HG03095 (cell line): ENCODE results near the gene ENTPD6.
"Not testable (repeated sequence)": the region's sequence is repeated elsewhere in the genome, so short reads cannot be mapped to it uniquely, and the experiment has no call there.

ENCODE experiments used
- ATAC-seq: cut with Tn5 transposase; IDR thresholded peaks from one replicate; pipeline ENCODE4 v1.9.1; 2021; ENCODE audit warnings: moderate library complexity; ENCODE audit not compliant: unreplicated experiment

ENTPD6 gene

DNA sequence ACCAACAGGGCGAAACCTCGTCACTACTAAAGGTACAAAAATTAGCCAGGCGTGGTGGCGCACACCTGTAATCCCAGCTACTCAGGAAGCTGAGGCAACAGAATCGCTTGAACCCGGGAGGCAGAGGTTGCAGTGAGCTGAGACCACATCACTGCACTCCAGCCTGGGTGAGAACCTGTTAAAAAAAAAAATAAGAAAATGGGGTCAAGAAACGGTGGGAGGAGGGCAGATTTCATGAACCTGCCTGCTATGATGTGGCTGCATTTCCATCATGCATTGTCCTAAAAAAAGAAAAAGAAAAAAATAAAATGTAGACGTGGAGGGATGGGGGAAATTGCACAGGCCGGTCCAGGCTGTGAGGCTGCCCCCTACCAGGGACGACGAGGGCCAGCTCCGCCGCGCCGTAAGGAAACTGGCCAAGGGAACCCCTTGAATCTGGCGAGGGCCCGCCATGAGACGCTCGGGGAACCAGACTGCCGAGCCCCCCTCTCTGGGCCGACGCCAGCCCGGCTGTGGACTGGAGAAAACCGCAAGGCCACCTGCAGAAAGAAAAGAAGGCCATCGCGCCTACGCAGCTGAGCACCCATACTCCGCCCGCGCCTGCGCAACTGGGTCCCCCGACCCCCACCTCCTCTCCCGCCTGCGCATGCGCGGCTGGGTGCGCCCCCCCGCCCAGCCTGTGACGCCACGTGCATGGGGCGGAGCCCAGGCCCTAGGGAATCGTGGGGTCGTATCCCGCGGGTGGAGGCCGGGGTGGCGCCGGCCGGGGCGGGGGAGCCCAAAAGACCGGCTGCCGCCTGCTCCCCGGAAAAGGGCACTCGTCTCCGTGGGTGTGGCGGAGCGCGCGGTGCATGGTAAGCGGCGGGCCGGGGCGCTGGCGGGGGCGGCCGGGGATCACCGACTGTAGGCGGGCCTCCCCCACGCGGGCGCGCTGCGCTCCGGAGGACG lies at the start of gene ENTPD6:
ENTPD6 (plus strand) TSS at position 699 of the 948 bp plus-strand sequence. CDS start 10,825 bp downstream, outside the sequence.
- ATAC-seq: peak; percentile 69

GRCh38 chr20:25146976-25147375 lies 48.5 kb upstream of the ENTPD6 start:
- no peak for ATAC-seq

- no peak for ATAC-seq
Measured at GRCh38 chr20:25147716-25148115, 47.8 kb upstream of the ENTPD6 start.

DNA sequence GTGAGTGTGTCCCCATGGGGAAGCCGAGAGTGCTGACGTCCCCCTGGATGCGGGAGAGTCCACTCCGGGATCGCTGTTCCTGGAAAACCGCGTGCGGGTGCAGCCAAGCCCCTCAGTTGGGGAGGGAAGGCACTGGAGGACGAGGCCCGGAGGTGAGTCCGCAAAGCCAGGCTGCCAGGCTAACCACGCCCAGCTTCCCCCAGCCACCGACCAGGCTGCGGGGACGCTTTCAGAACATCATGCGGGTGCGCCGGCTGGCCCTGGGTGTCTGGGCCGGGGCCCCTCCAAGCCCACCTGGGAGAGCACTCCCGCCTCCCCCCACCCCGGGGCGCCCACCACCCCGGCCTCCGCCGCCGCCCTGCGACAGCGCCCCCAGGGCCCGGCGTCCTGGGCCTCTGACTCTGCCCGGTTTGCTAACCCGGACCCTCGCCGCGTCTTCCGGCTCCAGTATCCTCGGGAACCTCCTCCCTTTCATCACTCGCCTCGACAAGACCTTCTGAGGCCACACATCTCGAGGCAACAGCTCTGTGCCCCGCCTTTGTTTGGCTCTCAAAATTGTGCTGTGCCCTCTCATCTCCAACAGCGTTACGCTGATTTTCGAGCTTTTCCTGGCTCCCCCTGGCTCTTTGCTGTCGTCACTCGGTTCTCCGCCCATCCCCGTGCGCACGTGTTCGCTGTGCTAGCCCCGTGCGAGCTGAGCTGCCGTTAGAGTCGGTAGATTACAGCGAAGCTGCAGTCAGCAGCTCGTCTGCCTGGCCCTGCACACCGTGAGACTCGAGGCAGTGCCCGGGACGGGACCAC lies 47.1 kb upstream of the ENTPD6 start:
- ATAC-seq: no peak

GRCh38 chr20:25148982-25149846 lies 46.3 kb upstream of the ENTPD6 start:
- no peak for ATAC-seq

- ATAC-seq: no peak
Measured at GRCh38 chr20:25150016-25150415, 45.5 kb upstream of the ENTPD6 start.

DNA sequence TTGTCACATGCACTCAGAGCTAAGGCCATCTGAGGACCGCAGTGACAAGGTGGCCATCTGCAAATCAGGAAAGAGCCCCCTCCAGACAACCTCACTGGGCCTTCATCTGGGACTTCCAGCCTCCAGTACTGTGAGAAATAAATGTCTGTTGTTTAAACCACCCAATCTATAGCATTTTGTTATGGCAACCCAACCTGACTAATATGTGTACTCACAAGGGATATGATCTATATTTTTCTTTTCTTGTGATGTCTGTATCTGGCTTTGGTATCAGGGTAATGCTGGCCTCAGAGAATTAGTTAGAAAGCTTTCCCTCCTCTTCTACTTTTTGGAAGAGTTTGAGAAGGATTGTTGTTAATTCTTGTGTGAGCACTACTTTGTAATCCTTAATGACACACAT lies 37.5 kb upstream of the ENTPD6 start:
- ATAC-seq: no peak

DNA sequence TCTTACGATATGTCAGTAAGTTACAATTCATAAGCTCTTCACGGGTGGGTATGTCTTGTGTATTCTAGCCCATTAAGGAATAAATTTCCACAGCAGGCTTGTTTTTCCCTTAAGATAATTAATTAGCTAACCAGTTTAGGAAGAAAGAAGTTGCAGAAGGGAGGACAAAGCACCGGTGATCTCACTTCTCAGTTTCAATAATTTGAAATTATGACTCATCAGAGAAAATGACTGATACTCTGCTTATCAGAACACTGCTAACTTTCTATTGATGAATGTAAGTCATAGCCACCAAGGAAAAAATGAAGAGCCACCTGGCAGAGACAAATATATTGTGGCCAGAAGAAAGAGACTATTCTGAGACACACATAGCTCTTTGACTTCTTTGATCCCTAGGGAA lies 35.0 kb upstream of the ENTPD6 start:
- ATAC-seq: no peak

DNA sequence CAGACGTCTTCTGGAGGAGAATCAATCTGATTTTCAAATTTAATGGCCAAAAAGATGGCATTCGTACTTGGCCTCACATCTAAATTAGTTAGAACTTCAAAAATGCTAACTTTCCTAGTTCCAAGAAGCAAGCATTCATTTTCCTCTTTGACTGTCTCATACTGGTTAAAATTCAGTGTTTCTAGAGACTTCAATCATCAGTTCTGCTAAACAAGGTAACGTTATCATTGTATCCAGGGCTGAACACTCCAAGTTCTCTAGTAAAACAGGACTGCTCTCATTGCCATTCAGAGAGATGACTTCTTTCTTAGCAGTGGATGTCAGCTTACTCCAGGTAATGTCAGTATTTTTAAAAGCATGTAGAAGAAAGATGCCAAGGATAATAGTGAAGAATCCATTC lies 34.6 kb upstream of the ENTPD6 start:
- ATAC-seq: no peak

- no peak for ATAC-seq
Measured at GRCh38 chr20:25165128-25165527, 30.4 kb upstream of the ENTPD6 start.

GRCh38 chr20:25166105-25166782 lies 29.3 kb upstream of the ENTPD6 start:
- not testable (repeated sequence) for ATAC-seq

GRCh38 chr20:25173321-25173720 lies 22.2 kb upstream of the ENTPD6 start:
- ATAC-seq: no peak

DNA sequence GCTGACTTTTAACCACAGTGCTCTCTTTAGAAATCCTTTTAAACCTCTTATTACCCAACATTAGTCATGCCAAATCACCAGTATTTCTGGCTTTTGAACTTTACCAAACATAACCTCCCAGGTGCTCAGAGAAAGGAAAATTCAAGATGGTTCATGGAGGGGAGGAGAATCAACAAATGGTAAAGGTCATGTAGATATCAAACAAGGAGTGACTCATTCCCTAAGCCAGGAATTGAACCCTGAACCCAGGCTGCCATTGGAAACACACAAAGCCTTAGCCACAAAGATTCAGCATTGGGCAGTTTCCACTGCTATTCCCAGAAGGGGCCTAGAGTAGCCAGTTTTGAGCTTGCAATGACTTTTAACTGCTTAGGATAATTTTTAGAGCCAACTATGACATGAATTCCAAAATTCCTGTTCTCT lies 21.6 kb upstream of the ENTPD6 start:
- no peak for ATAC-seq

DNA sequence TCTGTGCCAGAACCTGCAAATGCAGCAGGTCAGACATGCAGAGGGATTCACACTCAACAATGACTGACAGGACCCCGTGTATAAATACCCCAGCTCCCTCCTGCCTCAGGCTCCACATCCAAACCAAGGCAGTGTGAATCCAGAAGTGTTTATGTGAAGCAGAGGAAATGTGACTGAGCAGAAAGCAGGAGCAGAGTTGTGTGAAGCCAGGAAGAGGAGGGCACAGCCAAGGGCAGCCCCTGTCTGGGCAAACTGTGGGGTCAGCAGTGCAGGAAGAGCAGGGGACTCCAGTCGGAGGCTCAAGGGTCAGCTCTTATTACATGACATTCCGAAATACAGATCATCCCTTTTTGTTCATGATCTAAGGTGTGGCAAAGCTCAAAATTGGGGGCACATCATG lies 19.3 kb upstream of the ENTPD6 start:
- no peak for ATAC-seq

DNA sequence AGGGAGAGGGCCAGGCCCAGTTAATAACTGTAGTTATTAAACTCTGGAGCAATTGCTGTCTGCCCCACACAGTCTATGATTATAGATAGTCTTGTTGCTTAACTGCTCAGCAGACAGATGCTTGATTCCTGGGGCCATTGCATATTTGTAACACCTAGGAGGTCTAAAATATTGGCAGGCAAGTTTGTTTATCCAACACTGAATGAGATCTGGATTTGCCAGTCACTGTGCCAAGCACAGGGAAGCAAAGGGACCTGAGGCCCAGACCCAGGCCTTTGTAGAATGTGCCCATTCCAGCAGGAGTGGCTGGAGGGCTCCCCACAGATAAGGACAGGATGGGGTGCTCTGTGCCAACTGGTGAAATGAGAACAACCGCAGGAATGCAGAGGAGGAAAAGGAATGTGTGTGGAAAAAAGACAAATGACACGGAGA lies 17.6 kb upstream of the ENTPD6 start:
- ATAC-seq: no peak

GRCh38 chr20:25178563-25179438 lies 16.7 kb upstream of the ENTPD6 start:
- ATAC-seq: no peak

- ATAC-seq: no peak
Measured at GRCh38 chr20:25179439-25180089, 15.9 kb upstream of the ENTPD6 start.

- not testable (repeated sequence) for ATAC-seq
Measured at GRCh38 chr20:25184391-25184790, 11.1 kb upstream of the ENTPD6 start.

DNA sequence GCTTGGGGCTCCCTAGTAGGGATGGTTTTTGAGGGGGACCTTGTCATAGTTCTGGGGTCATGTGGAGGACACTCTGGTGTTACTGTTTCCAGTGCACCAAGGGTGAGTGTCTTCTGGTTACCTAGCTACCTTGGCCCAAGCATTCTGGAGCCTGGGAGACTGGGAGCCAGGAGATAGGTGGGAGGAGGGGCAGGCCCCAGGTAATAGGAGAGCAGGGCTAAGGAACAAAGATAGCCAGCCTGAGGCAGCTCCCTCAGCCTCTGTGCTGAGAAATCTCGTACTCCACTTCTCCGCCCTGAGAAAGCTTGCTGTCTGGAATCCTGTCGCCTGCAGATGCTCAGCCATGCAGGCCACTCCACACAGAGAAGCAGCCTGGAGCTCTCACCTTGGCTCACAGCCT lies 8.3 kb upstream of the ENTPD6 start:
- no peak for ATAC-seq
